Measurements from ENCODE around the gene GRK1.

Gene GRK1

GRCh38 chr13:113731192-113732175, 64.5 kb downstream of the GRK1 start:
- no peak for DNase-seq

DNA sequence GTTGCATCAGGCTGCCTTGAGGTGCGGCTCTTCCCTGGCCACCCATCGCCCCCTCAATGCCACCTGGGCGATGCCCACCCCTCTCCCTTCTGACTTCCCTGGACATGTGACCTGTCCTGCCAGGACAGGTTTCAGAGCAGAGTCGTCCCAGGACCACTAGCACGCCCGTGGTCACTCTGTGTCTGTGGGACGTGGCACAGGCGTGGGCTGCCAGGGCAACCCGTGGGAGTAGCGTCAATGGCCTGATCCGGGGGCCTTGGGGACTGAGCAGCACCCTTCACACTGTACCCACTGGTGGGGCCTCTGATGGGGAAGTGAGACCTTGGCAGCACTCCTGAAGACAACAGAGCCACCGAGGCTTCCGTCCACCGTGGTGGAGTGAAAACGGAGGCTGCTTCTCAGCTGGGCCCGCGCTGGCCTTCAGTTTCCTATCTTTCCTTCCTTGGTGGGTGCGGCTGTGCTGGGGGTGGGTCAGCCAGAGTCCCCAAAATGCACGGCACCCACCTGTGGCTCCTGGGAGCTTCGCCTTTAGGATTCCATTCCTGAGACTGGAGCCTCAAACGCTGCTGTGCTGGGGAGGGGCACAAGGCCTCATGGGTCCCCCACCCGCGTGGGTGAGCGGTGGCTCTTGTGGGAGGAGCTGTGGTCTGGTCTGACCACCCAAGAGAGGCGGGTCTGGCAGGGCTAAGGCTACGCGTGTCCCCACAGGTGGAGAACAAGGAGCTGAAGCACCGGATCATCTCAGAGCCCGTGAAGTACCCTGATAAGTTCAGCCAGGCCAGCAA, 65.3 kb downstream of the GRK1 start:
- no peak for DNase-seq

DNA sequence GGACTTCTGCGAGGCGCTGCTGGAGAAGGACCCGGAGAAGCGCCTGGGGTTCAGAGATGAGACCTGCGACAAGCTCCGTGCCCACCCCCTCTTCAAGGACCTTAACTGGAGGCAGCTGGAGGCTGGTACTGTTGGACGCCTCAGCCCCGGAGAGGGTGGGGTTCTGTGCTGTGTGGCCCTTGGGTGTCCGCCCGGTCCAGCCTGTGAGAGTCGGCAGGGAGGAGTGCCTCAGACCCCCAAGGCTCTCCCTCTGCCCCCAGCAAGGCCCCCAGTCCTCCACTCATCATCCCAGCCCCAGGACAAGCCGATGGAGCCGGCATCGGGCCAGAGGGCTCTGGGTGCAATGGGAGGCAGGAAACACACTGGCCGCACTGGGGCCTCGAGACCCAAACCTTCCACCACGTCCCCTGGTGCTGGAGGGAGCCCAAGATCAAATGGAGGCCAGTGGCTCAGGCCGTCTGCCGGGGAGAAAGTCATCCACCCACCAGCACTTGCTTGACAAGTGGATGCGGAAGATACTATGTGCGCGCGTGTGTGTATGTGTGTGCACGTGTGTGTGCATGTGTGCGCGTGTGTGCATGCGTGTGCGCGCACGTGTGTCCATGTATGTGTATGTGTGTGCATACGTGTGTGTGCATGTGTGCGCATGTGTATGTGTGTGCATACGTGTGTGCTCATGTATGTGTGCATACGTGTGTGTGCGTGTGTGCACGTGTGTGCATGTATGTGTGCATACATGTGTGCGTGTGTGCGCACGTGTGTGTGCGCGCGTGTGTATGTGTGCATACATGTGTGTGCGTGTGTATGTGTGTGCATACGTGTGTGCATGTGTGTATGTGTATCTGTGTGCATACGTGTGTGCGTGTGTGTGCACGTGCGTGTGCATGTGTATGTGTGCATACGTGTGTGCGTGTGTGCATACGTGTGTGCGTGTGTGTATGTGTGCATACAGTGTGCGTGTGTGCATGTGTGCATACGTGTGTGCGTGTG, 66.2 kb downstream of the GRK1 start:
- no peak for DNase-seq

DNA sequence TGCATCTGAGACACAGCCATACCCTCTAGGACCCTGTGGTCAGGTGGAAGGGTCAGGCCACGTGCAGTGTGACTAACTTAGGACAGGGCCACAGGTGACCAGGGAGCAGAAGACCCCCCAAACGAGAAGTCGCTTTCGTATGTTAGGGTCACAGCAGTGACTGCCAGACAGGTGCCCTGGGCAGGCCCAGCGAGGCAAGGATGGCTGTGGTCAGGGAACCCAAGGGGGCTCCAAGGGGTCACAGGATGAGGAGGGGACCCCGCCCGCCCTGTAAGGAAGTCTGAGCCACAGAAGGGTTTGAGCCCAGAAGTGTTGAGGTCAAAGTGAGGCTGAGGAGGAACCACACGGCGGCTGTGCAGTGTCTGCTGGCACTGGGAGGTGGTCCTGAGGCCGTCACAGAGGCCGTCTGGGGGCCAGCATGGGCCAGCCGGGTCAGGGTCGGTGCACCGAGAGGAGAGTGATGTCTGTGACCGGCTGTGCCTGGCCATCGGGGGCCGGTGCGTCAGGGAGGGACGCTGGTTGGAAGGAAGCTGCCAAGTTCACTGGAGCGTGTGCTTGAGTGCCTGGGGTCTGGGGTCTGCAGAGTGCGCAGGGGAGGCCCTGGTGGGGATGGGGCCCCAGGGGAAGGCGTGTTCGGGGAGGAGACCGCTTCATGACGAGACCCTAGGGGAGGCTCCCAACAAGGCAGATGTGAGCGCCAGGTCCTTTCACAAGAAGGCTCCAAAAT, 67.2 kb downstream of the GRK1 start:
- no peak for DNase-seq

- DNase-seq: no peak
Measured at GRCh38 chr13:113734826-113735125, 67.8 kb downstream of the GRK1 start.

- no peak for DNase-seq
Measured at GRCh38 chr13:113735194-113735593, 68.2 kb downstream of the GRK1 start.

GRCh38 chr13:113735750-113736149, 68.7 kb downstream of the GRK1 start:
- no peak for DNase-seq

DNA sequence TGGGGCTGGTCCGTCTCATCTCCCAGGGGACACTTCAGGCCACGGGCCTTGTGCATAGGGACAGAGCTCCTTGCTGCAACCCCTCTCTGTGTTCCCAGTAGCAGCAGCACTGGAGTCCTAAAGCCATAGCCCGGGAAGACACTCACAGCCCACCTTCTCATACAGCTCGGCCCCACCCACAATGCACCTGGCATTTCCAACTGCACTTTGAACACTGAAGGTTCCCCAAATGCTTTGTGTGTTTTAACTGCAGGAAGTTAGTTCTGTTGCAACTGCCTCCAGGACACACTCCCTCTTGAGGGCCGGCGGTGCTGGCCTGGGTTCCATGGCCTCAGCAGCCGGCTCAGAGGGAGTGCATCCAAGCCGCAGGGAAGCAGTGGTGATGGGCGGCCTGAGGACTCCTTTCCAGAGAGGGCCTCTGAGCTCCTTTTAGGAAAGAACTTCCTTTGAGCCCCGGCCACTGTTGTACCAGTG, 69.3 kb downstream of the GRK1 start:
- DNase-seq: no peak

DNA sequence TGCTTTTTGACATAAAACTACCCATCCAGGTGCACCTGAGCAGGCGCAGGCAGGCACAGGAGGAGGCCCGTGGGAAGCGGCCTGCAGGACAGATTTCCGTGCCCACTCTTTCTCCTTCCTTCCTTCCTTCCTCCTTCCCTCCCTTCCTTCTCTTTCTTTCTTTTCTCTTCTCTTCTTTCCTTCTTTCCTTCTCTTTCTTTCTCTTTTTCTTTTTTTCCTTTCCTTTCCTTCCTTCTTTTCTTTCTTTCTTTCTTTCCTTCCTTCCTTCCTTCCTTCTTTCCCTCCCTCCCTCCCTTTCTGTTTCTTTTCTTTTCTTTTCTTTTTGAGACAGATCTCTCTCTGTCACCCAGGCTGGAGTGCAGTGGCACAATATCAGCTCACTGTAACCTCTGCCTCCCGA, 70.8 kb downstream of the GRK1 start:
- no peak for DNase-seq

DNA sequence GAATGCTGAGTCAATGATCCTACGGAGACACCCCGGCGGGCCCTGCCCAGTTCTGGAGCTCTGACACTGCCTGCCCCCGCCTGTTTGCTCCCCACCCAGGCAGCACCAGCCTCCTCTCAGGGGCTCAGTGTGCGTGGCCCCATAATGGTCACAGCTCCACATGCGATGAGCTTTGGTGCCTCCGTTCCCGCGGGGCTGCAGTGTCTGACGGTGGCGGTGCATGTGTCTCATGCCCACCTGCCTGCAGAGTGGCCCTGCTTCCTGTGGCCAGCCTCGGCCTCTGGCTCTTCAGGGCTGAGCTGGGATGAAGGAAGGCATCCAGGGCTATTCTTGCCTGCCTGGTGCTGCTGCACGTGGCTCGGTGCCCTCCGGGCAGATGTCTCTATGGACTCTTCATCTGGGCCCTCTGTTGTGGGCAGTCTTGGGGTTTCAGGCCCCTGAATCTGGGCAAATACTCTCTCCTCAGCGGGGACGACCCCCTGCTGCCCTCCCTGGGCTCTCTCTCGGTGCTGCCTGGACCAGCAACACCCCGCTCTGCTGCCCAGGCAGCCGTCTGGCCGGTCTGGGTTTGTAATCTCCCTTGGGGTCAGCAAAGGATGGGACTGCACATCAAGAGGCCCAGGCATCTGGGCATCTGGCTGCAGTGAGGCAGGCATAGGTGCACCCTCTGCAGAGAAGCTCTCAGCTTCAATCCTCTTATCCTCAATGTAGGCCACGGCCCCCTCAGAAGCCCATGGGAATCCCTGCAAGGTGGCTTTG, 72.7 kb downstream of the GRK1 start:
- no peak for DNase-seq

DNA sequence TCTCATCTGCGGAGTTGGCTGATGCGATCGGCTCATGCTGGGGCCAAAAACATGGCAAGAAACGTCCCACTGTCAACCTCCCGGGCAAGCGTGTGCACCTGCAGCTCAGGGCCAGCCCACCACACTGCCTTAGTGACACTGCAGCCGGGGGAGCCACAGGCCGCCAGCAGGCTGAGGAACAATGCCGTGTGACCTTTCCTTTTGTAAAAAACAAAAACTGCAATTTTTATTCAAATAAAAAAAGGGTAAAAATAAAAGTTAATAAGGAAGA, 73.2 kb downstream of the GRK1 start:
- no peak for DNase-seq

DNA sequence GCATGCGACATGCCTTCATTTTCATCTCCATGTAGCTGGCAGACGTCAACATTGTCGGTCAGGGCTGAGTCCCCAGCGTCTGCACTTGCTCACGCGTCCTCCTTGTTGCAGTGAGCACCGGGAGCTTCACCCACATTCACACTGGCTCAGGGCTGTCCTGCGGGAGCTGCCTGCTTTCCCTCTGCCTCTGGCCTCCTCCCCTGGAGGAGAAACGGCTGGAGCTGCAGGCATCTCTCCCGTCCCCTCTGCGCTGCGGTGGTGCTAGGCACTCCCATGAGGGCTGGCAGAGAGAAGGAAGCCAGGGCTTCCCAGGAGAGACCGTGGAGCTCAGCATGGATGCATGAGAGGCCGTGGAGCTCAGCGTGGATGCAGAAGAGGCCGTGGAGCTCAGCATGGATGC, 73.6 kb downstream of the GRK1 start:
- DNase-seq: no peak

GRCh38 chr13:113741191-113741668, 74.2 kb downstream of the GRK1 start:
- no peak for DNase-seq

DNA sequence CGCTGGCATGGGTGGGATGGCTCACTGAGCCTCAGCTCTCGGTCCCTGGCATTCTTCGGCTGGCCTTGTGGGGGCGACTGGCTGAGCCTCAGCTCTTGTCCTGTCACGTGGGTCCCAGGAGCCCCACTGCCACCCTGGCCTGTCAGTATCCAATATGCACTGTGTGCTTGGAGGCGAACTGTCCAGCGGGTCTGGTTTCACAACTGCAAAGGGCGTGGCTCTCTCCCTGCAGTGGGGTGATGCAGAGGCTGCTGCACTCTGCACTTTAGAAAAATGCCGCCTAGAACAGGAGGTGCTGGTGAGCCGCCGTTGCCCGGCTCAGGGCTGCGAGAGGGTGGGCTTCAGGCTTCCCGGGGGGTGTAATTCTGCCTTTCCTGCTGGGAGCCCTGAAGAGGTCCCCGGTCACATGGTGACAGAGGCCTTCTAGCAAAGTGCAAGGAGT, 75.0 kb downstream of the GRK1 start:
- no peak for DNase-seq

DNA sequence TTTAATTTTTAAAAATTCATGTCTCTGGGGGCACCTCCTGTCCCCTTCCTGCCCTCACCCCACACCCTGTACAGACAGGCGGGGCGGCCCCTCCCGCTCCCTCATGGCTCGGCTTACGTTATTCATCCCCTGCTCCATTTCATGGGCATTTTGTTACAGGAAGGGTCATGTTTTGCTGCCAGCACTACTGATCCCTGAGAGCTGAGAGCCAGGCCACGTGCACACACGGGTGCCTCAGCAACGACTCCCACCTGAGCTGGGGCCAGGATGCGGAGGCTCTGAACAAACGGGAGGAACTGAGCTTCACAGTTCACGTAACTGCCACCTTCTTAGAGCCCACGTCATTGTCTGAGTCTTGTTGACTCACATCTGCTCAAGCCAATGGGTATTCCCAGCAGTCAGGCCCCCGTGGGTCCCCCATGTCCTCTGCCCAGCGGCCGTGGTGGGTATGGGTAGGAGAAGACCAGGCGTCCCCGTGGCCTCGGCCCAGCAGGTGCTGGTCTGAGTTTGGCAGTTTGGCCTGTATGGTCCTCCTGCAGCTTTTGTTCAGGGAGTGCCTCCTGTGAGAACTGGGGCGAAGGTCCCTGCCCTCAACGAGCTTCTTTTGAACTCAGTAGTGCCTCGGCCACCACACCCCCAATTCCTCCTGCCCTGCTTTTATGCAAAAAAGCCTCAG, 75.6 kb downstream of the GRK1 start:
- no peak for DNase-seq

- DNase-seq: no peak
Measured at GRCh38 chr13:113743366-113744195, 76.6 kb downstream of the GRK1 start.

DNA sequence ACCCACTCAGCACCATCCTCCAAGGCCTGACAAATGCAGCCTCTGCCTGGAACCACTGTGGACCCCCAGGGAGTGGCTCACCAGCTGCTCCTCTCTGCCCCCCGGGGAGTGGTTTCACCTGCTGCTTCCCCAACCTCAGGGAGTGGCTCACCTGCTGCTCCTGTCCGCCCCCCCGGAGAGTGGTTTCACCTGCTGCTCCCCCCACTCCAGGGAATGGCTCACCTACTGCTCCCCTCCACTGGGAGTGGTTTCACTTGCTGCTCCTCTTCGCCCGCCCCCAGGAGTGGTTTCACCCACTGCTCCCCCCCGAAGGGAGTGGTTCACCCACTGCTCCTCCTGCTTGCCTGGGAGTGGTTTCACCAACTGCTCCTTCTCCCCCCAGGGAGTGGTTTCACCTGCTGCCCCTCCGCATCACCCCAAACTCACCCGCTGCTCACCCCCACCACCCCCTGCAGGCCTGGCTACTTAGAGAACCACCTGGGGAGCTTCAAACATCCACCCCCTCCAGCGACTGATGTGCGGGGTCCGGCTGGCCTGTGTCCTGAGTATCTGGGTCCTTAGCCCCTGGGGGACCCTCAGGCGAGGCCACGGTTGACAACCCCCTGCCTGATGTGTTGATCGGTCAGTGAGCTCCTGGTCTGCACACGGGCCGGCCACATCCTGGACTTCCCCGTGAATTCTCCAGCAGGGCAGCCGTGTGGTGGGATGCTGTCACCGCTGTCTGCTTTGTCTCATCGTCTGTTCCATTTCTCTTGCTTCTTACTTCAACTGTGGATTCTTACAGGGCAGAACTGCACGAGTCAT, 77.4 kb downstream of the GRK1 start:
- DNase-seq: peak; percentile 85

- DNase-seq: no peak
Measured at GRCh38 chr13:113745059-113745458, 78.0 kb downstream of the GRK1 start.
